Nephron progenitor cell (in vitro differentiated cells): ENCODE measurements around the gene GALT.

Experiments used
- DNase-seq: peaks from one replicate; pipeline ENCODE4 v3.0.0; 2021
- H3K27ac Mint-ChIP-seq: 2 replicates; pipeline ENCODE4 v1.8.0; 2021; ENCODE audit warnings: mild to moderate bottlenecking, moderate library complexity, mixed read lengths
- H3K27me3 Mint-ChIP-seq: 2 replicates; pipeline ENCODE4 v1.8.0; 2021; ENCODE audit warnings: mild to moderate bottlenecking, low read depth, mixed read lengths; ENCODE audit not compliant: poor library complexity
- H3K36me3 Mint-ChIP-seq: 2 replicates; pipeline ENCODE4 v1.8.0; 2021; ENCODE audit warnings: low read depth, mixed read lengths
- H3K4me1 Mint-ChIP-seq: 2 replicates; pipeline ENCODE4 v1.8.0; 2021; ENCODE audit warnings: mixed read lengths
- H3K4me3 Mint-ChIP-seq: 2 replicates; pipeline ENCODE4 v1.8.0; 2021; ENCODE audit warnings: mild to moderate bottlenecking, moderate library complexity, mixed read lengths
- H3K9me3 Mint-ChIP-seq: 2 replicates; pipeline ENCODE4 v1.8.0; 2021; ENCODE audit warnings: mild to moderate bottlenecking, moderate library complexity, mixed read lengths
- CTCF ChIP-seq: fragments of 200-600 bp; sonication (generic); IDR thresholded peaks from 2 replicates; pipeline ENCODE4 v1.5.0; 2021; ENCODE audit warnings: antibody characterized with exemption

The GALT gene

GRCh38 chr9:34630402-34631154 is 15.9 kb upstream of the GALT start:
- no peaks in the 10 kb centered on the region for H3K9me3 Mint-ChIP-seq
- peaks cover 67% of the 10 kb centered on the region for H3K27me3 Mint-ChIP-seq
- no peak for TF ChIP-seq CTCF
- H3K27ac Mint-ChIP-seq = no peak overlapping the region
- no peak for DNase-seq
- peaks cover 4% of the 10 kb centered on the region for H3K36me3 Mint-ChIP-seq
- H3K4me3 Mint-ChIP-seq = peak overlapping the region; percentile 39
- H3K4me1 Mint-ChIP-seq = peaks cover 32% of the 10 kb centered on the region

- peaks cover 4% of the 10 kb centered on the region for H3K36me3 Mint-ChIP-seq
- peaks cover 41% of the 10 kb centered on the region for H3K27me3 Mint-ChIP-seq
- no peak for DNase-seq
- no peak overlapping the region for H3K27ac Mint-ChIP-seq
- H3K4me1 Mint-ChIP-seq = peaks cover 48% of the 10 kb centered on the region
- H3K4me3 Mint-ChIP-seq = no peak overlapping the region
- TF ChIP-seq CTCF = no peak
- H3K9me3 Mint-ChIP-seq = no peaks in the 10 kb centered on the region
Observed at GRCh38 chr9:34633166-34633565, 13.3 kb upstream of the GALT start.

- Mint-ChIP-seq H3K9me3 (no peaks in the 10 kb centered on the region), H3K4me1 (peaks cover 47% of the 10 kb centered on the region), H3K27ac (no peak overlapping the region), H3K27me3 (peaks cover 39% of the 10 kb centered on the region), H3K36me3 (peaks cover 4% of the 10 kb centered on the region), H3K4me3 (no peak overlapping the region)
- peak; percentile 78 for DNase-seq
- peak; percentile 86 for TF ChIP-seq CTCF
Observed at GRCh38 chr9:34633851-34634550, 12.5 kb upstream of the GALT start.

GRCh38 chr9:34634551-34635248 is 11.8 kb upstream of the GALT start:
- Mint-ChIP-seq H3K9me3 (no peaks in the 10 kb centered on the region), H3K27ac (no peak overlapping the region), H3K4me3 (no peak overlapping the region), H3K4me1 (peaks cover 40% of the 10 kb centered on the region), H3K27me3 (peaks cover 32% of the 10 kb centered on the region), H3K36me3 (peaks cover 4% of the 10 kb centered on the region)
- no peak for TF ChIP-seq CTCF
- no peak for DNase-seq

GRCh38 chr9:34635556-34635955 is 10.9 kb upstream of the GALT start:
- peaks cover 4% of the 10 kb centered on the region for H3K36me3 Mint-ChIP-seq
- DNase-seq = no peak
- TF ChIP-seq CTCF = no peak
- H3K27me3 Mint-ChIP-seq = peaks cover 23% of the 10 kb centered on the region
- H3K4me1 Mint-ChIP-seq = peaks cover 34% of the 10 kb centered on the region
- H3K9me3 Mint-ChIP-seq = no peaks in the 10 kb centered on the region
- no peak overlapping the region for H3K27ac Mint-ChIP-seq
- H3K4me3 Mint-ChIP-seq = peak overlapping the region; percentile 62
